Measurements from ENCODE around the gene BAZ2B. TPM values are rescaled to one million over a fixed set of nuclear protein-coding genes. Genes with fewer than 3 reads are reported as not detected.

BAZ2B gene
- polyA plus RNA-seq, 1 of the 3 experiments (the other 2 are of a cell fraction): 10.2 TPM

DNA sequence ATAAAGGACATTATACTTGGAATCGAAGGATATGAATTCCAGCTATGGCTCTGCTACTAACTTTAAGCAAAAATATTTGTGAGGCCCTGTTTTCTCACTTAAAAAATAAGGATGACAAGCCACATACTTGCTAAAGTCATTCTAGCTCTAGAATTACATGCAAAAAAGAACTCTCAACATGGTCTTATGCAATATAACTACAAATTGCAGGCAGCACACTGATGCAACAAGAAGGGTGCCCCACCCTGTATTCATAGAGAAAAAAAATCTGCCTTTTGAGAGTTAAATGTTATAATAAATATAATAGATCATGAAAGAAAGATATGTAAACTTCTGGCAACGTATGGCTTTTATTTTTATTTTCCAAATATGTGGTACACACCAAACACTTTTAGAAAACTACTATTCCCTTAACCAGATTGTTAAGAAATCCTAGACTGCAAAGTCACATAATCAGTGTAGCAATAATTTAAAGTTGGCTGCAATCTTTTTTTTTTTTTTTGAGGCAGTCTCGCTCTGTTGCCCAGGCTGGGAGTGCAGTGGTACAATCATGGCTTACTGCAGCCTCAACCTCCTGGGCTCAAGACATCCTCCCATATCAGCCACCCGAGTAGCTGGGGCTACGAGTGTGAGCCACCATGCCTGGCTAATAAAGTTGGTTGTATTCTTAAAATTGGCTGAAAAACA lies 289.6 kb downstream of the BAZ2B start:
- ChIA-PET POLR2A (no interaction called here), CTCF (interaction anchor here (1.0 kb wide), 1 partner anchor 70 kb away, joined by 3 read pairs; no protein-coding TSS in a partner anchor)
- Histone ChIP-seq H4K20me1 (ENCODE audit: insufficient read depth) (no peaks in the 10 kb centered on the region), H2AFZ (ENCODE audit: low read depth) (no peak overlapping the region), H3K79me2 (ENCODE audit: insufficient read depth) (no peaks in the 10 kb centered on the region), H3K9me2 (no peaks in the 10 kb centered on the region; the same call in 1 of the 2 replicates), H3K9ac (no peak overlapping the region), H3K4me2 (no peak overlapping the region), H3K4me1 (ENCODE audit: control insufficient read depth in 1 of 2, insufficient read depth in 2 of 2, low read depth in 1 of 2, low read length in 1 of 2) (no peaks in the 10 kb centered on the region), H3K9me3 (no peaks in the 10 kb centered on the region), H3K27ac (ENCODE audit: low read depth in 2 of 2, low read length in 1 of 2) (no peak overlapping the region), H3K4me3 (ENCODE audit: low read depth in 2 of 2, low read length in 1 of 2) (no peak overlapping the region), H3F3A (replicated peaks; ENCODE audit: insufficient read depth) (no peaks in the 10 kb centered on the region), H3K27me3 (ENCODE audit: insufficient read depth) (no peaks in the 10 kb centered on the region), H3K36me3 (replicated peaks in 1 of 2; ENCODE audit: control insufficient read depth in 1 of 2, insufficient read depth in 2 of 2, low read length in 1 of 2) (peaks cover 27 to 50% of the 10 kb centered on the region in 2 experiments)
- WGBS (ENCODE audit: low lambda C conversion rate): 95% methylated on average over 5 of the region's 5 CpGs
- no peak for DNase-seq
- TF ChIP-seq FOSL2 (IDR thresholded peaks at IDR 0.05; ENCODE audit: borderline replicate concordance, low read depth): no peak
- no peak for TF ChIP-seq CHD2 (IDR thresholded peaks at IDR 0.05; ENCODE audit: low read length, partially characterized antibody)
- no peak for TF ChIP-seq ELF1 (IDR thresholded peaks at IDR 0.05)
- TF ChIP-seq JUND (IDR thresholded peaks at IDR 0.05): no peak
- TF ChIP-seq RAD21 (IDR thresholded peaks at IDR 0.05; ENCODE audit: low read length): no peak
- TF ChIP-seq SMC3 (IDR thresholded peaks at IDR 0.05; ENCODE audit: low read depth, low read length): no peak
- TF ChIP-seq CTCF (IDR thresholded peaks at IDR 0.05): no peak

- no peak for DNase-seq
- ChIA-PET CTCF (no interaction called here), POLR2A (interaction anchor here (0.6 kb wide), 1 partner anchor 18 kb away, joined by 4 read pairs; no protein-coding TSS in a partner anchor)
- Histone ChIP-seq H3K79me2 (ENCODE audit: insufficient read depth) (no peaks in the 10 kb centered on the region), H3K4me1 (ENCODE audit: control insufficient read depth in 1 of 2, insufficient read depth in 2 of 2, low read depth in 1 of 2, low read length in 1 of 2) (no peaks in the 10 kb centered on the region), H3K27me3 (ENCODE audit: insufficient read depth) (no peaks in the 10 kb centered on the region), H2AFZ (ENCODE audit: low read depth) (no peak overlapping the region), H3F3A (replicated peaks; ENCODE audit: insufficient read depth) (no peaks in the 10 kb centered on the region), H3K9me3 (no peaks in the 10 kb centered on the region), H3K36me3 (replicated peaks in 1 of 2; ENCODE audit: control insufficient read depth in 1 of 2, insufficient read depth in 2 of 2, low read length in 1 of 2) (peaks cover 26 to 42% of the 10 kb centered on the region in 2 experiments), H4K20me1 (ENCODE audit: insufficient read depth) (no peaks in the 10 kb centered on the region), H3K27ac (ENCODE audit: low read depth in 2 of 2, low read length in 1 of 2) (no peak overlapping the region), H3K9me2 (no peaks in the 10 kb centered on the region; the same call in 1 of the 2 replicates), H3K9ac (no peak overlapping the region), H3K4me3 (ENCODE audit: low read depth in 2 of 2, low read length in 1 of 2) (no peak overlapping the region), H3K4me2 (no peak overlapping the region)
- TF ChIP-seq SIN3A (IDR thresholded peaks at IDR 0.05; ENCODE audit: borderline replicate concordance, low read depth, low read length) (no peak), ZBTB33 (IDR thresholded peaks at IDR 0.05; ENCODE audit: borderline replicate concordance, low read depth) (no peak), POLR2AphosphoS5 (IDR thresholded peaks at IDR 0.05; ENCODE audit: low read depth, low read length) (no peak), MEF2A (IDR thresholded peaks at IDR 0.05; ENCODE audit: borderline replicate concordance, low read depth) (no peak), RXRA (IDR thresholded peaks at IDR 0.05; ENCODE audit: borderline replicate concordance, low read depth) (no peak), JUND (IDR thresholded peaks at IDR 0.05) (no peak)
- TF ChIP-seq, protein P1, sequence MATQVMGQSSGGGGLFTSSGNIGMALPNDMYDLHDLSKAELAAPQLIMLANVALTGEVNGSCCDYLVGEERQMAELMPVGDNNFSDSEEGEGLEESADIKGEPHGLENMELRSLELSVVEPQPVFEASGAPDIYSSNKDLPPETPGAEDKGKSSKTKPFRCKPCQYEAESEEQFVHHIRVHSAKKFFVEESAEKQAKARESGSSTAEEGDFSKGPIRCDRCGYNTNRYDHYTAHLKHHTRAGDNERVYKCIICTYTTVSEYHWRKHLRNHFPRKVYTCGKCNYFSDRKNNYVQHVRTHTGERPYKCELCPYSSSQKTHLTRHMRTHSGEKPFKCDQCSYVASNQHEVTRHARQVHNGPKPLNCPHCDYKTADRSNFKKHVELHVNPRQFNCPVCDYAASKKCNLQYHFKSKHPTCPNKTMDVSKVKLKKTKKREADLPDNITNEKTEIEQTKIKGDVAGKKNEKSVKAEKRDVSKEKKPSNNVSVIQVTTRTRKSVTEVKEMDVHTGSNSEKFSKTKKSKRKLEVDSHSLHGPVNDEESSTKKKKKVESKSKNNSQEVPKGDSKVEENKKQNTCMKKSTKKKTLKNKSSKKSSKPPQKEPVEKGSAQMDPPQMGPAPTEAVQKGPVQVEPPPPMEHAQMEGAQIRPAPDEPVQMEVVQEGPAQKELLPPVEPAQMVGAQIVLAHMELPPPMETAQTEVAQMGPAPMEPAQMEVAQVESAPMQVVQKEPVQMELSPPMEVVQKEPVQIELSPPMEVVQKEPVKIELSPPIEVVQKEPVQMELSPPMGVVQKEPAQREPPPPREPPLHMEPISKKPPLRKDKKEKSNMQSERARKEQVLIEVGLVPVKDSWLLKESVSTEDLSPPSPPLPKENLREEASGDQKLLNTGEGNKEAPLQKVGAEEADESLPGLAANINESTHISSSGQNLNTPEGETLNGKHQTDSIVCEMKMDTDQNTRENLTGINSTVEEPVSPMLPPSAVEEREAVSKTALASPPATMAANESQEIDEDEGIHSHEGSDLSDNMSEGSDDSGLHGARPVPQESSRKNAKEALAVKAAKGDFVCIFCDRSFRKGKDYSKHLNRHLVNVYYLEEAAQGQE (IDR thresholded peaks at IDR 0.05; ENCODE audit: low read depth, low read length): no peak
Observed at GRCh38 chr2:159322419-159322818, 293.9 kb downstream of the BAZ2B start.
